Osteocyte (in vitro differentiated cells): ENCODE results near the gene RGS3. TPM values are rescaled to one million over a fixed set of nuclear protein-coding genes. Genes with fewer than 3 reads are reported as not detected.
A peak's percentile ranks its signal among the peaks of the same experiment; 100 is the strongest.

Source experiments
- DNase-seq: peaks from one replicate; pipeline ENCODE4 v3.0.0; 2021; ENCODE audit warnings: mixed read lengths; ENCODE audit not compliant: unreplicated experiment; ENCODE audit errors: extremely low spot score
- H3K27ac Mint-ChIP-seq: one replicate; pipeline ENCODE4 v1.8.0; 2021; ENCODE audit warnings: mild to moderate bottlenecking, mixed read lengths; ENCODE audit not compliant: unreplicated experiment
- H3K27me3 Mint-ChIP-seq: one replicate; pipeline ENCODE4 v1.8.0; 2021; ENCODE audit warnings: mixed read lengths; ENCODE audit not compliant: unreplicated experiment
- H3K36me3 Mint-ChIP-seq: one replicate; pipeline ENCODE4 v1.8.0; 2021; ENCODE audit warnings: mixed read lengths; ENCODE audit not compliant: unreplicated experiment
- H3K4me1 Mint-ChIP-seq: one replicate; pipeline ENCODE4 v1.8.0; 2021; ENCODE audit warnings: mixed read lengths; ENCODE audit not compliant: unreplicated experiment
- H3K4me3 Mint-ChIP-seq: one replicate; pipeline ENCODE4 v1.8.0; 2021; ENCODE audit warnings: mild to moderate bottlenecking, moderate library complexity, mixed read lengths; ENCODE audit not compliant: unreplicated experiment
- H3K9me3 Mint-ChIP-seq: one replicate; pipeline ENCODE4 v1.8.0; 2021; ENCODE audit warnings: mixed read lengths; ENCODE audit not compliant: unreplicated experiment
- long read RNA-seq: library from polyadenylated mRNA; unstranded; transcript quantifications from one replicate; pipeline ENCODE4 v2.0.0, GENCODE V29; 2021
- total RNA-seq: library from RNA; stranded (reverse); gene quantifications from 2 replicates; pipeline ENCODE4 v1.2.1, GENCODE V29; 2021
- TF ChIP-seq, protein P1 (sequence below): fragments of 200-600 bp; sonication (generic); IDR thresholded peaks from 2 replicates; pipeline ENCODE4 v1.5.0; 2021; ENCODE audit warnings: antibody characterized with exemption, mild to moderate bottlenecking, moderate library complexity

RGS3 gene
- 53.8 and 67.8 TPM in 2 replicates for total RNA-seq
- long read RNA-seq, transcript RGS3-211 (5 exons, 2,155 nt), result major isoform, 70 of 91 reads
- long read RNA-seq, partial matches to known transcripts, result 11 of 91 reads
- long read RNA-seq, other reads (novel, unspliced or antisense), result 9 of 91 reads

DNA sequence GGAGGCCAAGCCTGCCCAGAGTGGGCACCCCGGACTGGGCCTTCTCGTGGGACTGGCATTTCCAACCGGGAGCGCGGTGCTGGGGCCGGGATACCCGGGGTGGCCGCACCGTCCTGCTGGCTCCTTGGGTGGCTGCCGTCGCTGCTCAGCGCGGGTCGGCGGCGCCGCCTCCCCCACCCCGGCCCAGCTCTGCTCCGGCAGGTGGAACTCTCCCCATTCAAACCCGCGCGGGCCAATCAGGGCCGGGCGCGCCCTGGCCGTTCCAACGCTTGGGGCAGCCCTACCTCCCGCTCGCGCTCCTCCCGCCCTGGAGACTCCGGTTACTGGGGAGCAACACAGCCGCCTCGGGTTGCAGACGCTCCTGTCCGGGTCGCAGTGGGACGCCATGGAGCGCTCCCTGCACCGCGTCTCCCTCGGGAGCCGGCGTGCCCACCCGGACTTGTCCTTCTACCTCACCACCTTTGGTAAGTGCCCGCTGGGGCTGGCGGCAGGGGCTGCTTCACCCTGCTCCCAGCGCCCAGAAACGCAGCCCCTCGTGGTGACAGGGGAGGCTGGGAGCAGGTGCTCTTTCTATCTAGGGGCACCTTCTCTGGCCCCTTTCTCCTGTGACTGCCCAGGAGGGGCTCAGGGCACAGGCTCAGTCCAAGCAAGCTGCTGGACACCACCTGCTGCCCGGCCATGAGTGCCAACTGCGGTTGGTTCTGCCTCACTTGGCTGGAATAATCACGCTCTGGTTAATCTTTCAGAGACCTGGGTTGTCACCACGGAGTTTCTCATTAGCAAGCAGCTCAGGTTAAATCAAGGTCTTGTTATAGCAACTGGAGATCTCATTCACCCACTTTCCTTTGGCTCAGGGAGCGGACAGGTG is at the start of gene RGS3:
TSS of gene RGS3 (plus strand) at position 310 of the 868 bp plus-strand sequence. CDS start at position 386, 76 bp downstream.
- TF ChIP-seq, protein P1, sequence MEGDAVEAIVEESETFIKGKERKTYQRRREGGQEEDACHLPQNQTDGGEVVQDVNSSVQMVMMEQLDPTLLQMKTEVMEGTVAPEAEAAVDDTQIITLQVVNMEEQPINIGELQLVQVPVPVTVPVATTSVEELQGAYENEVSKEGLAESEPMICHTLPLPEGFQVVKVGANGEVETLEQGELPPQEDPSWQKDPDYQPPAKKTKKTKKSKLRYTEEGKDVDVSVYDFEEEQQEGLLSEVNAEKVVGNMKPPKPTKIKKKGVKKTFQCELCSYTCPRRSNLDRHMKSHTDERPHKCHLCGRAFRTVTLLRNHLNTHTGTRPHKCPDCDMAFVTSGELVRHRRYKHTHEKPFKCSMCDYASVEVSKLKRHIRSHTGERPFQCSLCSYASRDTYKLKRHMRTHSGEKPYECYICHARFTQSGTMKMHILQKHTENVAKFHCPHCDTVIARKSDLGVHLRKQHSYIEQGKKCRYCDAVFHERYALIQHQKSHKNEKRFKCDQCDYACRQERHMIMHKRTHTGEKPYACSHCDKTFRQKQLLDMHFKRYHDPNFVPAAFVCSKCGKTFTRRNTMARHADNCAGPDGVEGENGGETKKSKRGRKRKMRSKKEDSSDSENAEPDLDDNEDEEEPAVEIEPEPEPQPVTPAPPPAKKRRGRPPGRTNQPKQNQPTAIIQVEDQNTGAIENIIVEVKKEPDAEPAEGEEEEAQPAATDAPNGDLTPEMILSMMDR, result no peak
- Mint-ChIP-seq H3K27ac (no peak within 1 kb of the TSS), H3K4me1 (peaks cover 3% of the 10 kb centered on the region), H3K9me3 (peaks cover 4% of the 10 kb centered on the region), H3K4me3 (no peak within 1 kb of the TSS), H3K36me3 (peaks cover 3% of the 10 kb centered on the region), H3K27me3 (peaks cover 14% of the 10 kb centered on the region)
- DNase-seq, result peak; percentile 84

- H3K4me1 Mint-ChIP-seq, result peaks cover 2% of the 10 kb centered on the region
- H3K9me3 Mint-ChIP-seq, result no peaks in the 10 kb centered on the region
- no peaks in the 10 kb centered on the region for H3K36me3 Mint-ChIP-seq
- TF ChIP-seq, protein P1, result no peak
- no peak for DNase-seq
- H3K27me3 Mint-ChIP-seq, result no peaks in the 10 kb centered on the region
- H3K27ac Mint-ChIP-seq, result no peak overlapping the region
- no peak overlapping the region for H3K4me3 Mint-ChIP-seq
Measured at GRCh38 chr9:113416149-113416721, 47.3 kb upstream of the RGS3 start.

DNA sequence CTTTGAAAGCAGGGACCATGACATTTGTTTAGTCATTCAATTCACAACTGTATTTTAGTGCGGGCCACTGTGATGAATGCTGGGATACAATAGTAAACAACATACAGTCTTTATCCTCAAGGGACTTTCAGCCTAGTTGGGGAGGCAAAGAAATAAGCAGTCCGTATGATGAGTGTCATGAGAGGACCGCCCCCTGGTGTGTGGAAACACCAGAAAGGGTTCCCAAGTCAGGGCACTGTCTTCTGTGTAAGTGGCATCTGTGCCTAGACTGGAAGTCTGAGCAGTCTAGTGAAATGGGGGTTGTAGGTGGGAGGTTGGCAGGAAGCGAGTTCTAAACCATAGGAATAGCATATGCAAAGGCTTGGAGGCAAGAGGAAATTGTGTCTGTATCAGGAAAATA is 46.2 kb upstream of the RGS3 start:
- no peak for DNase-seq
- no peaks in the 10 kb centered on the region for H3K27me3 Mint-ChIP-seq
- peaks cover 4% of the 10 kb centered on the region for H3K4me1 Mint-ChIP-seq
- no peaks in the 10 kb centered on the region for H3K9me3 Mint-ChIP-seq
- TF ChIP-seq, protein P1, result no peak
- H3K4me3 Mint-ChIP-seq, result no peak overlapping the region
- H3K36me3 Mint-ChIP-seq, result no peaks in the 10 kb centered on the region
- H3K27ac Mint-ChIP-seq, result no peak overlapping the region

DNA sequence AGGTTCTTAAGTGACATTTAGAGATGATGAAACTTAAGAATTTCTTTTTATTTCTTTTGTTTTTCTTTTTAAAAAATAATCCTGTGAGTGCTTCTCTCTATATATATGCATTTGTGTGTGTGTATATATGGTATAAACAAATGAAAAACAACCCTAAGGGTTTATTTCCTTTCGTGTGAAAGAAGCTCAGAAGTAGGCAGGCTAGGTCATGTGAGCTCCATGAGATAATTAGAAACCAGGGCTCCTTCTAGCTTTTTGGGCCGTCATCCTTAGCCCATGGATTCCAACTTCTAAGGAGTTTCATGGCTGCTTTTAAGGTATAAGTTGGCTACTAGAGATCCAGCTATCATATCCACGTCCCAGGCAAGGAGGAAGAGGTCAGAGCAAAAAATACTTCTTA is 41.8 kb upstream of the RGS3 start:
- peaks cover 11% of the 10 kb centered on the region for H3K4me1 Mint-ChIP-seq
- H3K36me3 Mint-ChIP-seq, result no peaks in the 10 kb centered on the region
- no peak for DNase-seq
- no peaks in the 10 kb centered on the region for H3K9me3 Mint-ChIP-seq
- peaks cover 13% of the 10 kb centered on the region for H3K27me3 Mint-ChIP-seq
- TF ChIP-seq, protein P1, result no peak
- H3K4me3 Mint-ChIP-seq, result no peak overlapping the region
- H3K27ac Mint-ChIP-seq, result no peak overlapping the region

DNA sequence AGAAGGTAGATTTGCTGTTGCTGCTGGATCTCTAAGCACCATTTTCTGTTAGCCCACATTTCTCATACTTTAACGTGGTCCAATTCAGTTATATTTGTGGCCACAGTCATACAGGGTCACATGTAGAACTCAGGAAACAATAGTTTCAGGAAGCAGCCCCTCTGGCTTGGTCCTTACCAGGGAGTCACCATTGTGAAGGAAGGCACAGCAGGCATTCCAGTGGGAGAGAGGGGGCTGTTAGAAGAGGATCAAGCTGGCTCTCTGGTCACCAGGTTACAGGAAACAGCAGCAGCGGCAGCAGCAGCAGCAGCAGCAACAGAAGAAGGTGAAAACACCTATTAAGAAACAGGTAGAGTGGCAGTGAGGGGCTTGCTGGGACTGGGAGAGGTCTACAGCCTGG is 38.5 kb upstream of the RGS3 start:
- H3K27me3 Mint-ChIP-seq, result peaks cover 16% of the 10 kb centered on the region
- TF ChIP-seq, protein P1, result no peak
- peaks cover 11% of the 10 kb centered on the region for H3K4me1 Mint-ChIP-seq
- H3K36me3 Mint-ChIP-seq, result no peaks in the 10 kb centered on the region
- H3K9me3 Mint-ChIP-seq, result no peaks in the 10 kb centered on the region
- H3K4me3 Mint-ChIP-seq, result no peak overlapping the region
- no peak for DNase-seq
- H3K27ac Mint-ChIP-seq, result no peak overlapping the region
